Subcutaneous adipose tissue (tissue), 4 donors: Measurements from ENCODE around the gene ZNF609. TPM values are rescaled to one million over a fixed set of nuclear protein-coding genes. Genes with fewer than 3 reads are reported as not detected.

Experiments
- total RNA-seq, 4 donors: library from RNA; depleted of rRNA; stranded (reverse); fragments of >200 nt; gene quantifications; one replicate each; pipeline ENCODE4 v1.1.0, GENCODE V29; 2016
- TF ChIP-seq, protein P1 (sequence below): fragments of 450-650 bp; IDR thresholded peaks from one replicate; pipeline ENCODE4 v1.5.1; 2016; ENCODE audit warnings: low read depth, mild to moderate bottlenecking, control low read depth, antibody characterized with exemption, moderate library complexity

Gene ZNF609
- total RNA-seq, 4 donors from 2014 or later, result 23.0 to 26.9 (median 24.1) TPM

- TF ChIP-seq, protein P1, sequence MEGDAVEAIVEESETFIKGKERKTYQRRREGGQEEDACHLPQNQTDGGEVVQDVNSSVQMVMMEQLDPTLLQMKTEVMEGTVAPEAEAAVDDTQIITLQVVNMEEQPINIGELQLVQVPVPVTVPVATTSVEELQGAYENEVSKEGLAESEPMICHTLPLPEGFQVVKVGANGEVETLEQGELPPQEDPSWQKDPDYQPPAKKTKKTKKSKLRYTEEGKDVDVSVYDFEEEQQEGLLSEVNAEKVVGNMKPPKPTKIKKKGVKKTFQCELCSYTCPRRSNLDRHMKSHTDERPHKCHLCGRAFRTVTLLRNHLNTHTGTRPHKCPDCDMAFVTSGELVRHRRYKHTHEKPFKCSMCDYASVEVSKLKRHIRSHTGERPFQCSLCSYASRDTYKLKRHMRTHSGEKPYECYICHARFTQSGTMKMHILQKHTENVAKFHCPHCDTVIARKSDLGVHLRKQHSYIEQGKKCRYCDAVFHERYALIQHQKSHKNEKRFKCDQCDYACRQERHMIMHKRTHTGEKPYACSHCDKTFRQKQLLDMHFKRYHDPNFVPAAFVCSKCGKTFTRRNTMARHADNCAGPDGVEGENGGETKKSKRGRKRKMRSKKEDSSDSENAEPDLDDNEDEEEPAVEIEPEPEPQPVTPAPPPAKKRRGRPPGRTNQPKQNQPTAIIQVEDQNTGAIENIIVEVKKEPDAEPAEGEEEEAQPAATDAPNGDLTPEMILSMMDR, result no peak
Measured at GRCh38 chr15:64485796-64486195, 25.4 kb downstream of the ZNF609 start.

DNA sequence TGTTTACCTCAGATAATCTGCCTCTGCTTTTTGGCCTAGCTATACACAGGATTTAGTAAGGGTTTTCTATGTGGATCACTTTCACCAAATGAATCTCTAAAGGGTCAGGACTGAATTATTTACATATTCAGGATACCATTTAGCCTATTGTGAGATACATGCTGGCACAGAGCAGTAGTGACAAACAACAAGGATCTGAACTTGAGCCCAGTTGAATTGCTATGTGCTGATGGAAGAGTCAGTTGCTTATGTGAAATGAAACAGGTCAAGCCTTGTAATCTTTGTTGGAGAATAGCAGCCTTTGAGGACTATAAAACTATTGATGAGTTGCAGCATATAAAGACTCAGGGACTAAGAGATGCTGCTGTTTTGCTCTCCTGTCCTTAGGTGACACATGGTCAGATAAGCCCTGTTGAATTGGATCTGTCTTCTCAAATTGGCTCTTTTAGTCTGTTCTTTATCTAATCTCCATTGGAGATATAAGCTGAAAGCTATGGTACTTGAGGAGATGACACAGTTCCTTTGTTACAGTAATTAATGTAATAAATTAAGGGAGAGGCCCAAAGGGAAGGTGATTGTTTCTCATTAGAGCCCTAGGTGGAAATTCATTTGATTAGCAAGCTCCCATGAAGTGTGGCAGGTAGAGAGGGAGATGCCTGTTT is 30.4 kb downstream of the ZNF609 start:
- TF ChIP-seq, protein P1, result no peak

DNA sequence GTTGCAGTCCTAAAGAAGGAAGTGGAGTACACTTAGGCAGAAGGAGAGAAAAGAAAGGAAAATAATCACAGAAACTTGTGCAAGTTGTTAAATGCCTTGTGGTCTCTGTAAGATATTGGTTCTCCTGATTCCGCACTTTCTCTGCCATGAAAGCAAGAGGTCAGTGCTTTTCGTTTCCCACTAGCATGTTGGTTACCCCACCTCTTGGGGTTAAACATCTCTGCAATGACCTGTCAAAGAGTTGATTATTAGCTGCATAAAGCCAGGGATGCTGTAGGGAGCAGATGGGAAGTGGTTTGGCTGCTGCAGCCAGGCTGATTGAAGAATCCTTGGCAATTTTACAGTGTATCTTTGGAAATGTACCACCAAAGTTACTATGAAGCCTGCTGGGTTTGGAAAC is 33.3 kb downstream of the ZNF609 start:
- TF ChIP-seq, protein P1, result no peak

GRCh38 chr15:64500695-64501395 is 40.5 kb downstream of the ZNF609 start:
- TF ChIP-seq, protein P1, result no peak

GRCh38 chr15:64501396-64501715 is 41.0 kb downstream of the ZNF609 start:
- TF ChIP-seq, protein P1, result no peak

DNA sequence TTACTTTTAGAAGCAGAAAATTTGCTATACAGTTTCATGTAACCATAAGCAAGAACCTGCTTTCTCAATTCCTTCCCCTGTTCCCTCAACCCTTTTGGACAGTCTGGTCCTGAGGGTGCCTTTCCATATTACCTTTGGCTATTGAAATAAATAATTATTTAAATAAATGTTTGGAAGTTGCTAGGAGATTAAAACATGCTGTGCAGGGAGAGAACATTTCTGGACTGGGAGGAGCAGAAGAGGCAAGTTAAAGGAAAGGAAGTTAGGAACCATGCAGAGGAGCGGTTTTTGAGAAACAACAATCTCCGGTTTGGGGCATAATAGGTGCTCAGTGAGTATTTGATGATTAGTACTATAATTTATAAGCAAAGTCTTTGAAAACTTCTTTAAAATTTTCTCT is 41.8 kb downstream of the ZNF609 start:
- TF ChIP-seq, protein P1, result no peak

GRCh38 chr15:64502551-64502950 is 42.2 kb downstream of the ZNF609 start:
- TF ChIP-seq, protein P1, result no peak
